Thyroid gland (tissue), 4 donors: ENCODE results near the gene GNE.

Experiments
- POLR2A ChIP-seq, 2 donors: fragments of 450-650 bp; IDR thresholded peaks; one replicate each; pipeline ENCODE4 v1.6.1; 2017; ENCODE audit warnings: antibody characterized with exemption in 2 of 2, mild to moderate bottlenecking in 2 of 2, moderate library complexity in 1 of 2
- TF ChIP-seq, protein P1 (sequence below), 6 experiments: fragments of 200-600 bp in 3 of 6; fragments of 450-650 bp in 3 of 6; sonication (generic) in 3 of 6; IDR thresholded peaks; one replicate each; pipeline ENCODE4 v1.5.1; 2016 to 2019; ENCODE audit warnings: antibody characterized with exemption in 6 of 6, mild to moderate bottlenecking in 2 of 6, inconsistent platforms in 1 of 6, moderate library complexity in 1 of 6

DNA sequence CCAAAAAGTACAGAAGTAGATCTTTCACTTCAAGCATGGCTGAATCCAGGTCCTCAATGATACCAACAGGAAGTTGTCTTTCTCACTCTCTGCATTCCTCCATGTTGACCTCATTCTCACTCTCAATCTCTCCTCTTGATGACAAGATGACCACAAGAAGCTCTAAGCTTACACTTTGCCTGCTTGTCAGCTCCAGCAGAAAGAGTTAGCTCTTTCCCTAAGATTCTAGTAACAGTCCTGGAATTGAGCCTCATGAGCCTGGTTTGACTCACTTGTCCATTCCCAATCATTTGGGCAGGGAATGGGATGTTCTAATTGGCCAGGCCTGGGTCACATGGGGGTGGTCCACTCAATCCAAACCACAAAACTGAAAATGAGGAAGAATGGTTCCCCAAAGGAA lies 70.8 kb downstream of the GNE start:
- TF ChIP-seq, protein P1, sequence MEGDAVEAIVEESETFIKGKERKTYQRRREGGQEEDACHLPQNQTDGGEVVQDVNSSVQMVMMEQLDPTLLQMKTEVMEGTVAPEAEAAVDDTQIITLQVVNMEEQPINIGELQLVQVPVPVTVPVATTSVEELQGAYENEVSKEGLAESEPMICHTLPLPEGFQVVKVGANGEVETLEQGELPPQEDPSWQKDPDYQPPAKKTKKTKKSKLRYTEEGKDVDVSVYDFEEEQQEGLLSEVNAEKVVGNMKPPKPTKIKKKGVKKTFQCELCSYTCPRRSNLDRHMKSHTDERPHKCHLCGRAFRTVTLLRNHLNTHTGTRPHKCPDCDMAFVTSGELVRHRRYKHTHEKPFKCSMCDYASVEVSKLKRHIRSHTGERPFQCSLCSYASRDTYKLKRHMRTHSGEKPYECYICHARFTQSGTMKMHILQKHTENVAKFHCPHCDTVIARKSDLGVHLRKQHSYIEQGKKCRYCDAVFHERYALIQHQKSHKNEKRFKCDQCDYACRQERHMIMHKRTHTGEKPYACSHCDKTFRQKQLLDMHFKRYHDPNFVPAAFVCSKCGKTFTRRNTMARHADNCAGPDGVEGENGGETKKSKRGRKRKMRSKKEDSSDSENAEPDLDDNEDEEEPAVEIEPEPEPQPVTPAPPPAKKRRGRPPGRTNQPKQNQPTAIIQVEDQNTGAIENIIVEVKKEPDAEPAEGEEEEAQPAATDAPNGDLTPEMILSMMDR (IDR thresholded peaks at IDR 0.05) = no peak
- no peak for TF ChIP-seq POLR2A (IDR thresholded peaks at IDR 0.05)
